Osteocyte (in vitro differentiated cells): ENCODE results near the gene C14orf119. TPM values are rescaled to one million over a fixed set of nuclear protein-coding genes. Genes with fewer than 3 reads are reported as not detected.
A peak's percentile ranks its signal among the peaks of the same experiment; 100 is the strongest.

Experiments
- DNase-seq: peaks from one replicate; pipeline ENCODE4 v3.0.0; 2021; ENCODE audit warnings: mixed read lengths; ENCODE audit not compliant: unreplicated experiment; ENCODE audit errors: extremely low spot score
- H3K27ac Mint-ChIP-seq: one replicate; pipeline ENCODE4 v1.8.0; 2021; ENCODE audit warnings: mild to moderate bottlenecking, mixed read lengths; ENCODE audit not compliant: unreplicated experiment
- H3K27me3 Mint-ChIP-seq: one replicate; pipeline ENCODE4 v1.8.0; 2021; ENCODE audit warnings: mixed read lengths; ENCODE audit not compliant: unreplicated experiment
- H3K36me3 Mint-ChIP-seq: one replicate; pipeline ENCODE4 v1.8.0; 2021; ENCODE audit warnings: mixed read lengths; ENCODE audit not compliant: unreplicated experiment
- H3K4me1 Mint-ChIP-seq: one replicate; pipeline ENCODE4 v1.8.0; 2021; ENCODE audit warnings: mixed read lengths; ENCODE audit not compliant: unreplicated experiment
- H3K4me3 Mint-ChIP-seq: one replicate; pipeline ENCODE4 v1.8.0; 2021; ENCODE audit warnings: mild to moderate bottlenecking, moderate library complexity, mixed read lengths; ENCODE audit not compliant: unreplicated experiment
- H3K9me3 Mint-ChIP-seq: one replicate; pipeline ENCODE4 v1.8.0; 2021; ENCODE audit warnings: mixed read lengths; ENCODE audit not compliant: unreplicated experiment
- total RNA-seq: library from RNA; stranded (reverse); gene quantifications from 2 replicates; pipeline ENCODE4 v1.2.1, GENCODE V29; 2021
- TF ChIP-seq, protein P1 (sequence below): fragments of 200-600 bp; sonication (generic); IDR thresholded peaks from 2 replicates; pipeline ENCODE4 v1.5.0; 2021; ENCODE audit warnings: antibody characterized with exemption, mild to moderate bottlenecking, moderate library complexity

The C14orf119 gene
- total RNA-seq, 1 donor from 2014 or later = 61.3 TPM

GRCh38 chr14:23068789-23069412 is 26.4 kb upstream of the C14orf119 start:
- peaks cover 44% of the 10 kb centered on the region for H3K4me1 Mint-ChIP-seq
- no peaks in the 10 kb centered on the region for H3K27me3 Mint-ChIP-seq
- peak overlapping the region; percentile 56 for H3K4me3 Mint-ChIP-seq
- peak overlapping the region; percentile 50 for H3K27ac Mint-ChIP-seq
- DNase-seq = peak; percentile 94
- H3K9me3 Mint-ChIP-seq = no peaks in the 10 kb centered on the region
- TF ChIP-seq, protein P1, sequence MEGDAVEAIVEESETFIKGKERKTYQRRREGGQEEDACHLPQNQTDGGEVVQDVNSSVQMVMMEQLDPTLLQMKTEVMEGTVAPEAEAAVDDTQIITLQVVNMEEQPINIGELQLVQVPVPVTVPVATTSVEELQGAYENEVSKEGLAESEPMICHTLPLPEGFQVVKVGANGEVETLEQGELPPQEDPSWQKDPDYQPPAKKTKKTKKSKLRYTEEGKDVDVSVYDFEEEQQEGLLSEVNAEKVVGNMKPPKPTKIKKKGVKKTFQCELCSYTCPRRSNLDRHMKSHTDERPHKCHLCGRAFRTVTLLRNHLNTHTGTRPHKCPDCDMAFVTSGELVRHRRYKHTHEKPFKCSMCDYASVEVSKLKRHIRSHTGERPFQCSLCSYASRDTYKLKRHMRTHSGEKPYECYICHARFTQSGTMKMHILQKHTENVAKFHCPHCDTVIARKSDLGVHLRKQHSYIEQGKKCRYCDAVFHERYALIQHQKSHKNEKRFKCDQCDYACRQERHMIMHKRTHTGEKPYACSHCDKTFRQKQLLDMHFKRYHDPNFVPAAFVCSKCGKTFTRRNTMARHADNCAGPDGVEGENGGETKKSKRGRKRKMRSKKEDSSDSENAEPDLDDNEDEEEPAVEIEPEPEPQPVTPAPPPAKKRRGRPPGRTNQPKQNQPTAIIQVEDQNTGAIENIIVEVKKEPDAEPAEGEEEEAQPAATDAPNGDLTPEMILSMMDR = peak; percentile 99
- H3K36me3 Mint-ChIP-seq = peaks cover 20% of the 10 kb centered on the region

DNA sequence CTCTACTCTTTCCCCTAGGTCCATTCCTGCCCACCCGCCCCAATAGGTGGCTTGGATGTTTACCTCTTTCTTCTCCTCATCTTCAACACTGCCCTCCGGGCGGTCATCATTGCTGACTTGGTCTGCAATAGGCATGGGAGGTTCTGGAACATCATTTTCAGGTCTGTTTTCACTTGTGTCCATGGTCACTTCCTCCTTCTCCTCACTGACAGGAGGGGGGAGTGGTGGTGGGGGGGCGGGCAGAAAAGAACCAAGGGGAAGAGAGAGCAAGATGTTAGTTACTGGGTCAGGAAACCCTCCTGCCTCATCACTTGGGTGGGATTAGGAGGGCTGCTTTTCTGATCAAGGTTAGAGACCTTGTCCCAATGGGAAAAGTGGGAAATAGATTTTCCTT is 25.9 kb upstream of the C14orf119 start:
- Mint-ChIP-seq H3K4me3 (peak overlapping the region; percentile 56), H3K27me3 (no peaks in the 10 kb centered on the region), H3K4me1 (peaks cover 43% of the 10 kb centered on the region), H3K36me3 (peaks cover 16% of the 10 kb centered on the region), H3K9me3 (no peaks in the 10 kb centered on the region), H3K27ac (peak overlapping the region; percentile 50)
- TF ChIP-seq, protein P1 = no peak
- DNase-seq = no peak

DNA sequence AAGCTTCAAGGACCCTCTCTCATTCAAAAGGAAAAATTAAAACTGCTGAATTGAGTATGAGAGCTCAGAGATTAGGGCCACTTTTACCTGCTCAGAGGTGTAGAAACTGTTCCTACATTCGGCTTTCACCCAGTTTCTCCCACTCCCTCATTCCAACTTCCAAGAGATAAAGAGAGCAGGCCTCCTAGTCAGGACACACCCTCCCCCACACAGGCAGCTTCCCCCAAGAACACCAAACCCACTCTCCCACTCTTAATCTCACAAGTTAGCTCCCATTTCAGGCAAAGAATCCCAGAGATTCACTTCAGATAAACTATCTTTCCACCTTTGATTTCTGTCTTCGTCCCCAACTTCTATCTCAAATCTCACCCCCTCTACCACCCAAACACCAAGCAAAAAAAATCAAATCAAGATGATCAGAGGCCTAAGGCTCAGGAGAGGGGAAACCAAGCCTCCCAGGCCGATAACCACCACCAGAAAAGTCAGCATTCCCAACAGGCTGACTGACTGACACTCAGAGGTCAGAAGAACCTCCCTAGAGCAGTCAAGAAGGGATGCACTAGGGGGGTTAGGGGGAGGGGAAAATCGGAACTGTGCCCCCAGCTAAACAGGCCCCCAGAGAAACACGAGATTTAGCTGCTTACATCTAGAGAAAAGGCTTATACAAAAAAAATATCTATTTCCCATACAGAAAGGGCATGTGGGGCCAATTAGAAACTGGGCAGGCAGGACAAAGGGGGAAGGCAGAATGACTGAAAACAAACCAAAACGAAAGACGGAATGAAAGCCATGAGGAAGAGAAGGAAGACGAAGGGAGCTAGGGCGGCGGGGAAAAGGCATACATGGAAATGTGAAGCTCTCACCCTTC is 24.8 kb upstream of the C14orf119 start:
- Mint-ChIP-seq H3K27me3 (no peaks in the 10 kb centered on the region), H3K4me3 (peak overlapping the region; percentile 89), H3K9me3 (no peaks in the 10 kb centered on the region), H3K27ac (peak overlapping the region; percentile 93), H3K4me1 (peaks cover 43% of the 10 kb centered on the region), H3K36me3 (peaks cover 20% of the 10 kb centered on the region)
- no peak for DNase-seq
- TF ChIP-seq, protein P1 = no peak

GRCh38 chr14:23071244-23071920 is 23.9 kb upstream of the C14orf119 start:
- H3K36me3 Mint-ChIP-seq = peaks cover 16% of the 10 kb centered on the region
- TF ChIP-seq, protein P1 = no peak
- H3K9me3 Mint-ChIP-seq = no peaks in the 10 kb centered on the region
- peak; percentile 92 for DNase-seq
- peak overlapping the region; percentile 93 for H3K27ac Mint-ChIP-seq
- peak overlapping the region; percentile 89 for H3K4me3 Mint-ChIP-seq
- H3K4me1 Mint-ChIP-seq = peaks cover 40% of the 10 kb centered on the region
- H3K27me3 Mint-ChIP-seq = no peaks in the 10 kb centered on the region
